Astrocyte (in vitro differentiated cells and primary cell): ENCODE measurements around the gene GFM1. TPM values are rescaled to one million over a fixed set of nuclear protein-coding genes. Genes with fewer than 3 reads are reported as not detected.

Experiments used
- DNase-seq: peaks from one replicate; pipeline ENCODE4 v3.0.0-alpha.2; 2010; ENCODE audit warnings: low read depth
- FAIRE-seq: peaks from 2 replicates; lab custom pipeline; 2011; peaks lifted over from hg19 to GRCh38; lab: Jason Lieb, UNC
- H2AFZ ChIP-seq: 2 replicates; pipeline ENCODE4 v1.6.0; 2012; ENCODE audit warnings: low read depth, low read length, inconsistent platforms
- H3K27ac ChIP-seq: 2 replicates; pipeline ENCODE4 v1.5.1; 2011; ENCODE audit warnings: low read depth, low read length, inconsistent platforms
- H3K27me3 ChIP-seq: 2 replicates; pipeline ENCODE4 v1.6.0; 2011; ENCODE audit warnings: low read length, inconsistent platforms; ENCODE audit not compliant: insufficient read depth
- H3K36me3 ChIP-seq: 2 replicates; pipeline ENCODE4 v1.5.1; 2011; ENCODE audit warnings: low read length, inconsistent platforms; ENCODE audit not compliant: insufficient read depth
- H3K4me1 ChIP-seq: 2 replicates; pipeline ENCODE4 v1.5.1; 2011; ENCODE audit warnings: low read length, inconsistent platforms; ENCODE audit not compliant: insufficient read depth
- H3K4me2 ChIP-seq: 2 replicates; pipeline ENCODE4 v1.6.0; 2012; ENCODE audit warnings: low read length, inconsistent platforms
- H3K4me3 ChIP-seq: 2 replicates; pipeline ENCODE4 v1.5.1; 2011; ENCODE audit warnings: low read depth, mild to moderate bottlenecking, low read length, inconsistent platforms; ENCODE audit not compliant: insufficient read depth
- H3K79me2 ChIP-seq: 2 replicates; pipeline ENCODE4 v1.6.0; 2012; ENCODE audit warnings: mild to moderate bottlenecking, low read length, inconsistent platforms; ENCODE audit not compliant: insufficient read depth
- H3K9ac ChIP-seq: 2 replicates; pipeline ENCODE4 v1.6.0; 2012; ENCODE audit warnings: mild to moderate bottlenecking, low read length, inconsistent platforms
- H3K9me3 ChIP-seq: 2 replicates; pipeline ENCODE4 v1.5.1; 2012; ENCODE audit warnings: low read depth, mild to moderate bottlenecking, low read length, inconsistent platforms; ENCODE audit not compliant: insufficient read depth
- H4K20me1 ChIP-seq: 2 replicates; pipeline ENCODE4 v1.6.0; 2012; ENCODE audit warnings: low read length, inconsistent platforms; ENCODE audit not compliant: insufficient read depth
- H3K27ac Mint-ChIP-seq: one replicate; pipeline ENCODE4 v1.8.0; 2021; ENCODE audit warnings: mild to moderate bottlenecking, mixed read lengths; ENCODE audit not compliant: unreplicated experiment
- H3K27me3 Mint-ChIP-seq: one replicate; pipeline ENCODE4 v1.8.0; 2021; ENCODE audit warnings: low read depth, mixed read lengths; ENCODE audit not compliant: unreplicated experiment
- H3K36me3 Mint-ChIP-seq: one replicate; pipeline ENCODE4 v1.8.0; 2021; ENCODE audit warnings: low read depth, mixed read lengths; ENCODE audit not compliant: unreplicated experiment
- H3K4me1 Mint-ChIP-seq: one replicate; pipeline ENCODE4 v1.8.0; 2021; ENCODE audit warnings: low read depth, mixed read lengths; ENCODE audit not compliant: unreplicated experiment
- H3K4me3 Mint-ChIP-seq: one replicate; pipeline ENCODE4 v1.8.0; 2021; ENCODE audit warnings: mild to moderate bottlenecking, moderate library complexity, mixed read lengths; ENCODE audit not compliant: unreplicated experiment
- H3K9me3 Mint-ChIP-seq: one replicate; pipeline ENCODE4 v1.8.0; 2021; ENCODE audit warnings: mild to moderate bottlenecking, mixed read lengths; ENCODE audit not compliant: unreplicated experiment
- CTCF ChIP-seq: IDR thresholded peaks from 2 replicates; pipeline ENCODE4 v1.5.1; 2011; ENCODE audit warnings: low read depth, mild to moderate bottlenecking, inconsistent platforms, low read length, moderate library complexity; ENCODE audit not compliant: insufficient read depth
- EZH2 ChIP-seq: IDR thresholded peaks from 2 replicates; pipeline ENCODE4 v1.6.1; 2012; ENCODE audit warnings: mild to moderate bottlenecking, low read length, inconsistent platforms; ENCODE audit not compliant: insufficient read depth
- total RNA-seq: library from RNA; stranded (reverse); gene quantifications from 2 replicates; pipeline ENCODE4 v1.2.1, GENCODE V29; 2021

The GFM1 gene
- total RNA-seq, 1 donor from 2014 or later = 32.6 TPM

- H2AFZ ChIP-seq = peak overlapping the region; percentile 87
- no peak for FAIRE-seq
These were observed 87.2 kb downstream of the GFM1 start for GRCh38 chr3:158731486-158731885.

GRCh38 chr3:158731938-158732855 lies 87.9 kb downstream of the GFM1 start, which contains the start of gene RARRES1:
RARRES1 (minus strand) TSS chr3:158732457; CDS start chr3:158732415, 42 bp downstream.
- H3K4me3 ChIP-seq = peak within 1 kb of the TSS; percentile 69
- H3K4me1 Mint-ChIP-seq = peaks cover 9% of the 10 kb centered on the region
- no peak for TF ChIP-seq CTCF

More at GRCh38 chr3:158731486-158731885, 87.2 kb downstream of the GFM1 start:
- no peak for DNase-seq
- H3K79me2 ChIP-seq = no peaks in the 10 kb centered on the region
- no peak overlapping the region for H3K27ac ChIP-seq
- H3K27ac Mint-ChIP-seq = no peak overlapping the region
- H3K4me3 Mint-ChIP-seq = peak overlapping the region; percentile 76
- peaks cover 3% of the 10 kb centered on the region for H3K36me3 ChIP-seq
- peaks cover 10% of the 10 kb centered on the region for H3K4me1 Mint-ChIP-seq
- no peaks in the 10 kb centered on the region for H4K20me1 ChIP-seq
- peaks cover 5% of the 10 kb centered on the region for H3K27me3 Mint-ChIP-seq
- H3K36me3 Mint-ChIP-seq = peaks cover 3% of the 10 kb centered on the region
- H3K4me3 ChIP-seq = peak overlapping the region; percentile 69
- no peaks in the 10 kb centered on the region for H3K27me3 ChIP-seq
- peaks cover 17% of the 10 kb centered on the region for H3K4me1 ChIP-seq
- H3K4me2 ChIP-seq = peak overlapping the region; percentile 90
- H3K9ac ChIP-seq = peak overlapping the region; percentile 76
- H3K9me3 ChIP-seq = peaks cover 4% of the 10 kb centered on the region
- peaks cover 8% of the 10 kb centered on the region for H3K9me3 Mint-ChIP-seq
- TF ChIP-seq CTCF (no peak), EZH2 (no peak)

More at GRCh38 chr3:158731938-158732855, 87.9 kb downstream of the GFM1 start, which contains the start of gene RARRES1:
- Histone ChIP-seq H3K27ac (no peak within 1 kb of the TSS), H4K20me1 (no peaks in the 10 kb centered on the region), H2AFZ (peak within 1 kb of the TSS; percentile 87), H3K9ac (peak within 1 kb of the TSS; percentile 76), H3K36me3 (peaks cover 3% of the 10 kb centered on the region), H3K4me1 (peaks cover 15% of the 10 kb centered on the region), H3K79me2 (no peaks in the 10 kb centered on the region), H3K4me2 (peak within 1 kb of the TSS; percentile 90), H3K9me3 (peaks cover 4% of the 10 kb centered on the region), H3K27me3 (no peaks in the 10 kb centered on the region)
- no peak for DNase-seq
- no peak within 1 kb of the TSS for H3K27ac Mint-ChIP-seq
- peaks cover 5% of the 10 kb centered on the region for H3K27me3 Mint-ChIP-seq
- H3K36me3 Mint-ChIP-seq = peaks cover 3% of the 10 kb centered on the region
- peak within 1 kb of the TSS; percentile 76 for H3K4me3 Mint-ChIP-seq
- no peak for FAIRE-seq
- peaks cover 8% of the 10 kb centered on the region for H3K9me3 Mint-ChIP-seq
